Measurements from ENCODE around the gene KCNJ12.

KCNJ12 gene

DNA sequence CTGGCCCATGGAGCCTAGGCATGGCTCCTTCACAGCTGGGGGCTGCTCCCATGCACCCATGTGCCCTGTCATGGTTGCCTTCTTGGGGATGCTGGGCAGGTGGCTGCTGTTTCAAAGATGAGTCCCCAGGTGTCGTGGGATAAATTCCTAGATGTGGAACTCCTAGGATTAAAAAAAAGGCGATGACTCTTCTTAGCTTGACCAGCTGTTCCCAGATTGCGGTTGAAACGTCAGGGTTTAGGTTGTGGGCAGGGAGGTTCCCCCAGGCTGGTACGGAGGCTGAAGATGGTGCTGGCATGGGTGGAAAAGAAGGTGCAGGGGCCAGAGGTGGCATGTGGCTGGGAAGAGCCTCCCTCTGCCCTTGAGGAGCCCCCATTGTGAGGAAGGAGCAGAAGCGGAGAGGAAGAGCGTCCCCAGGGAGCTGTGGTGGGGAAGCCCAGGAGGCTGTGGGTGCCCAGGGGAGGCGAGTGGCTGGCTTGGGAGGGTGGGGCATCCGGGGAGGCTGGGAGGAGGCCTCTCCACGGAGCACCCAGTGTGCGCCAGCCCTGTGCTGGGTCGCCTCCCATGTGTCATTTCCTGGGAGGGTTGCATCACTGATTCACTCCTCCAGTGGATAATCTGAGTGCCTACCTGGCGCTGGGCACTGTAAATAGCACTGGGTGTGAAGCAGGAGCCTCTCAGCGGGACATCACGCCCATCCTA is 7.5 kb upstream of the KCNJ12 start:
- DNase-seq (ENCODE audit: low spot score) = no peak

DNA sequence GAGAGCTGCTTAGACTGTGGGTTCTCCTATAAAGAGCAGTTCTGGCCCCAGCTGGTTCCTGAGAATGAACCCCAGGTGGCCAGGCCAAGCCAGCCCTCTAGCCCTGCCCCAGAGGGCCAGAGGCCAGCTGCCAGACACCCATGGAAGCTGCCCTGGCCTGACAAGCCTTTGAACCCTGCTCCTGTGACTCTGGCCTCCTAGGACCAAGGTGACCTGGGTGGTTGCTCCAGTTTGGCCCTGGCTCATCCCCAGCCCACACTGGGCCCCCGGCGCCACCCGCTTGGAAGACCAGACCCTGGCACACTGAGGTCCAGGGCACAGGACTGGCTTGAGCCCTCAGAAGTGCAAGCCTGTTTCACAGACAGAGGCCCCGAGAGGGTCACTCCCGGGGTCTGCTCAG is 6.8 kb upstream of the KCNJ12 start:
- no peak for DNase-seq (ENCODE audit: low spot score)

DNA sequence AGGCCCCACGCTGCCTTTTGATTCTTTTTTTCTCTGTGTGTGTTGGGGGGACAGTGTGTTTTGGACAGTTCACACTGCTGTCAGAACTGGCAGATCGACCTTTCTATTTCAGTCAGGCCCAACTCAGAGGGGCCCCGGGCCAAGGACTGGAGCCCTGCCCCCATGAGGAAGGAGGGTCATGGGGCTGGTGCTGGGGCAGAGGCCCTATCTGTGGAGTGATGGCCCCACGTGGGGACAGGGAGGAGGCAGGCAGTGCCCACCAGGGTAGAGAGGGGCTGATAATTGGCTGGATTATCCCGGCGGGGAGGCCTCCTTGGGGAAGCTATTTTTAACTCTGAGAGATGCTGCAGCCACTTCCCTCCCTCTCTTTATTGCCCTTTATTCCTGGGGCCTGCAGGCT is 5.7 kb upstream of the KCNJ12 start:
- no peak for DNase-seq (ENCODE audit: low spot score)

DNA sequence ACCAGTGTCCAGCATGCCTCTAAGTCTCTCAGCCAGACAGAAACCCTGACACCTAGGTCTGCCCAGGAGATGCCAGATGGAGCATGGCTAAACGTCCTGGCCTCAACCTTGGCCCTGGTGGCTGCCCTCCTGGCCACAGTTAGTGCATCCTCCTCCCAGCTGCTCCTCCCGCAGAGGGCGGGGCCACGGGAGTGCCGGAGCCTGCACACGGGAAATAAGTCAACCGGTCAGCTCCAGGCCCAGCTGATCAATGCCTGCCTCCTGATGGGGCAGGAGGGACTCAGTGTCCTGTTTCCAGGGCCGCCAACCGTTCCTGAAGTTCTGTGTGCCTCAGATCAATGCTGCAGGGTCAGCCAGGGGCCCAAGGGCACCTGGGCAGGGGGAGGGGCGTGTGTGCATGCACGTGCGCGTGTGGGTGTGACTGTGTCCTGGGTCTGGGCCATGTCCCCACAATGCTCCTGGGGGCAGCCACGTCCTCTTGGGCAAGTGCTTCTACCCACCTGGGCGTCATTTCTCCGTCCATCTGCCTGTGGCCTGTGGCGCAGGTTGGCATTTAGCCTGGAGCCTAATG is 4.6 kb upstream of the KCNJ12 start:
- DNase-seq (ENCODE audit: low spot score) = no peak

DNA sequence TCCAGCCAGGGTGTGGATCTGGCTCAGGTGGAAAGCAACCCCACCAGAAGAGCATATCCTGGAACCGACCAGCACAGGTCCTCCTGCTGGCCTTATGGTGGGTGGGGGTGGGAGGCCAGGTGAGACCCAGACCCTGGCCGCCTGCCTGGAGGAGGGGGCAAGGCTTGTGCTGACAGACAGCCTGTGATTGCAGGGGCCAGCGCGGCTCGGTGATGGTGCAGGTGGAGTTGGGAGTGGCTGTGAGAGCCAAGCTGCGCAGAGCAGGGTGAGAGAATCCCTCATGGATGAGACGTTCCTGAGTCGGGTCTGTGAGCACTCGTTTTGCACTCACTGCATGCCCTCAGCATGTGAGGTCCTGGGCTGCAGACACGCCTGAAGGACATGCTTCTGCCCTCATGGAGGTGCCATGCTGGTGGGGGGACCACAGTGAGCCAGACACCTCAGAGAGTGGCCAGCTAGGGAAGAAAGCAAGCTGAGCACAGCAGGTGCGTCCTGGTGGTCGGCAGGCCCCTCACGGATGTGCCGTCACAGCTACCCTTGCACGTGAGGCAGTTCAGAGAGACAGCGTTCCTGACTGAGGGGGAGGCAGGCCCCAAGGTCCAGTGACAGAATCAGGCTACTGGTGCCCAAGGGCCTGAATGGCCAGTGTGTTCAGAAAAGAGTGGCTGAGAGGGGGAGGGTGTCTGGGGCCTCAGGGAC is 3.8 kb upstream of the KCNJ12 start:
- DNase-seq (ENCODE audit: low spot score) = no peak

DNA sequence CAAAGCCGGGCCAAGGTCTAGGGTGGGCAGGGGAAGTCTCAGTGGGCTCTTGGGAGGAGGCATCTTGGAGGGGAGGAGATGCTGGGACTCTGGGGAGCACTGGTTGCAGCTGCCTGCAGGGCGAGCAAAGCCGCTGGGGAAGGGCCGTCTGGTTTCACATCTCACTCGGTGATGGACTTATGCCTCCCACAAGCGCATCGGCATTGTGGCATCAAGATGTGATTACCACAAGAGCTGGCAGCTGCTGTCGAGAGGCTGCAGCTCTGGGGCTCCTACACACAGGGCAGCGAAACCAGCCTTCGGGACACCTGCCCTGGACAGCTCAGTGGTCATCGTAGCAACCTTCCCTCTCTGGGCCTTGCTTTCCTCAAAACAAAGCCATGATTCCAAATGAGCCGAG is 3.1 kb upstream of the KCNJ12 start:
- no peak for DNase-seq (ENCODE audit: low spot score)

DNA sequence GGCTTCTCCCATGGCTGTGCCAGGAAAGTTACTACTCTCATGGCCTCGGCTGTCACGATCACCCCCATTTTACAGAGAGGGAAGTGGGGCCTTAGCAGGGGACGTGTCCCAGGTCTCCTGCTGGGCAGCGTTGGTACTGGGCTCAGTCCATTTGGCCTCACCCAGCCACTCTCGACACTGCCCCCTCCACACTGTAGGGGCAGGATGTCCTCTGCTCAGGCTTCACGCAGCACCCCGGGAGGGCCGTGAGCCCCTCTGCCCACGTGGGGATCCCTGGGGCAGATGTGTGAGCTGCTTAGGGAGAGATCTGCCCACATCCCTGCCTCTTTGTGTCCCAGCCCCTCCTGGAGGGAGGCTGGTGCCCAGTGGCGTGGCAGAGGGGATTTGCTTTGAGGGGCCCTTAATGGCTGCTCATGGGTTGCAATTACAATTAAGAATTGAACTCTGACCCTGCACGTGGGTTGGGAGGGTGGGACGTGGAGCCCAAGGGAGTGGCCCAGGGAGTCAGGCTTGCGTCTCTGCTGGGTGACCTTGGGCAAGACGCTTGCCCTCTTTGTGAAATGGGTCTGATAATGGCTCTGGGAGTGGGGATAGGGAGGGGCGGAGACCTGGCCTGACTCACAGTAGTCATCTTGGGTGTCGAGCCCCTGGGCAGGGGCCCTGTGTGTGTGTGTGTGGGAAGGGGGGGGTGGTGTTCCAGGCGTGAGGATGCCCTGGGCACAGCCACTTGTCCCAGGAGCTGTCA is 2.3 kb upstream of the KCNJ12 start:
- no peak for DNase-seq (ENCODE audit: low spot score)

DNA sequence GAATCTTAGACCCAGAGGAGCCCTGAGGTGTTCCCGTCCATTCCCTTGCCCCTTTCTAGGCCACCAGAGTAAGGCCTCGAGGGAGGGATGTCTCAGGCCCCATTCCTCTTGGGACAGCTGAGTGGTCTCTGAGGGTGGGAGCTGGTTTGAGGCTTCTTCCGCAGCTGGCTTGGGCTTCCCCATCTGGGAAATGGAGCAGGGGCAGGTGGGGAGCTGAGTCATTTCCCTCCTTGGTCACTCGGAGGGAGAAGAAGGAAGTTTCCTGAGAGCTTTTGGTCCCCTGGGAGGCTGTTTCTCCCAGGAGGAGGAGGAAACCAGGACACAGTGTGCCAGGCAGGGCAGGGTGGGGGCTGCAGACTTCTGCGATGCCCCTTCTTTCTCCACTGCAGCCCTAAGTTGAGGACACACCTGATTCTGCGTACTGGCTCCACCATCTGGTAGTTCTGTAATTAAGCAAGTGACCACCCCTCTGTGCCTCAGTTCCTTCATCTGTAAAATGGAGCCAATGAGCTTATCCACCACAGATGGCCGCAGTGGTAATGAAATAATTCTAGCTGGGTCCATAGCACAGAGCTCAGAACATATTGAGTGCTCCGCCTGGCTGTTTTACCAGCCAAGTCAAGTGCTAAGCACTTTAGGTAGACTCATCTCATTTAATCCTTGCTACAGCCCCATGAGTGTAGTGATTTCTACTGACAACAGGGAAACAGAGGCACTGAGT is 1.6 kb upstream of the KCNJ12 start:
- no peak for DNase-seq (ENCODE audit: low spot score)

DNA sequence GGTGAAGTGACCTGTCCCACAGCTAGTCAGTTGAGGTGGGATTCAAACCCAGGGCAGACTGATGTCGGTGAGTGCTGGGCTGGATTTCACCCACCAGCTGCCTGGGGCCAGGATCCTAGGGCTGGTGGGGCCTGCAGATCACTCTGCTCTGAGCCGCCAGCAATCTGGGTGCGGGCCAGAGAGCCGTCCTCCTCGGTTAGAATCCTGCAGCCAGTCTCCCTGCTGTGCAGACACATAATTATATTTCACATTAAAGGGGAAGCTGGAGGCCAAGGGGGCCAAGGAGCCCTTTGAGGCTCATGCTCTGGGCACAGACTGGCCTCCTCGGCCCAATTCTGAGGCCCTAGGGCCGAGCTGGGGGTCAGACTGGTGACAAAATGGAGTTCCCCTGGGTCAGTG is 996 bp upstream of the KCNJ12 start:
- no peak for DNase-seq (ENCODE audit: low spot score)

DNA sequence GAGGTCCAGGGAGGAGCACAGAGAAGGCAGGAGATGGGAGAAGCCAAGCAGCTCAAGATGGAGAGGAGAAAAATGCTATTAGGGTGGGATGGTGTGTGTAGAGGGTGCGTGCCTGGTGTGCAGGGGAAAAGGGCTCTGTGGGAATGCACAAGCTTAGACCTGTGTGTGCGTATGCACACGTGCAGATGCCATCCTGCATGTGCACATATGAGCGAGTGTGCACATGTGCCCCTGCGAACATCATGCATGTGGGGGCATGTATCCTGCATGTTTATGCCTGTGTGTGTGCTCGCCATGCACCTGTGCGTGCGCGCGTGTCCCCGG is 438 bp upstream of the KCNJ12 start:
- no peak for DNase-seq (ENCODE audit: low spot score)

DNA sequence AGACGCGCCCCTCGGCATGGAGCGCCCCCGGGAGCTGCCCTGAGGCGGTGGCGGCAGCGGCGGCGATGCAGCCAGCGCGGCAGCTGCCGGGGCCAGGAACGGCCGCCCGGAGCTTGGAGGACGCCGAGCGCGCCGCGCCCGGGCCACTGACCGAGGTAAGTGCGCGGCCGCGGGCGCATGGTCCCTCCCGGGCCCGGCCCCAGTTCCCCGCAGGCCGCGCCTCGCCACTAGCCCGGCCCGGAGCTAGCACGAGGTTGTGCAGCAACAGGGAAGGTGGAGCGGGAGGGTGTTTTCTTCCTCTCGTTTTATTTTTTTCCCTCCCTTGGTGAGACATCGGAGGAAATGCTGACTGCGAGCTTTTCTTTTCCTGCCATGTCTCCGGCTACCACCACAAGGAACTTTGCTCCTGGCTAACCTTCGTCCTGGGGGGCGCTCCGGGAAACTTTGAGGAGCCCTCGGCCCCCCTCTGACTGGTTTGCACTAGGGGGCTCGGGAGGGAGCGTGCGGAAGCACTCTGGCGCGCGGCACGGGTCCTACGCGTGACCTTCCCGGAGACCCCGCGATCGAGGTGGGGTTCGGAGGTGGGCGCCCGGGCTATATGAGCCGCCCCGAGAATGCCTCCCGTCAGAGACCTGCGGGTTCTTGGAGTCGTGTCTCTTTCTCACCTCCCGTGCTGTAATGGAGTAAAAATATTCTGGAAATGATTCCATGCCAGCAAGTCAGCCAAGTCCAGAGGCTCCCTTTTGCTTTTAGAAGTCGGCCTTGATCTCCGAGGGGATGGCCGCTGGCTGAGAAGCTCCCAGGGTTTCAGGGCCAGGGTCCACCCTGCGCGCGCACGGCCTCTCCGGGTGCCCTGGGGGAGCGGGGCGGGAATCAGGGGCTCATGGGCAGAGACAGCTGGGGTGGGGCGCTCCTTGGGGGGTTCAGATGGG is 868 bp downstream of the KCNJ12 start:
- DNase-seq (ENCODE audit: low spot score) = no peak

DNA sequence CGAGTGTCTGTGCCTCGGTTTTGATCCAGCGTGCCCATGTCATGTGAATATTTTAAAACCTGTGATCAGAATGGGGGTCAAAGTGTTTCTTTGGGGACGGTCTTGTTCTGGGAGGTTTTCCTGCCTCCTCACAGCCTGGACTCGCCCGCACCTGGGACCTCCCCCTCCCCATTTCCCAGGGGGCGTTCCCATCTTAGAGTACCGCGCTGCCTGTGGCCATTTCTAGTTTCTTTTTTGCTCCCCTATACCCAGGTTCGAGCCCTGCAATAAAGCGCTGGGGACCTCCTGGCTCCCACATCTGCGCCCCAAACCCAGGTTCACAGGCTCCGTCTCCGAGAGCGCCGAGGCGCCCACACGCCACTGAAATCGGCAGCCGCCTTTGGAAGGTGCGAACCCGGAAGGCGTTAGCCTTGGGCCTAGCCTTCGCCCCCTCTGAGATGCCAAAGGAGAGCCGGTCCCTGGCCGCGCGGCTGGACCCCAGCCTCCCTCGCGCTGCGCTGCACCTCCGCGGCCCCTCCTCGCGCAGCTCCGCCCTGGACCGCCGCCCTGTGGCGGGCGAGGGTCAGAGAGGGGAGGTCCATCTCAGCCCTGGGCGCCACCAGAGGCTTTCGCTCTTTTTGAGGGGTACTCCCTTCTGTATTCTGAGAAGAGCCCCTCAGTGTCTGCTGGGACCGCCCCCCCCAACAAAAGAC is 1.7 kb downstream of the KCNJ12 start:
- DNase-seq (ENCODE audit: low spot score) = no peak

DNA sequence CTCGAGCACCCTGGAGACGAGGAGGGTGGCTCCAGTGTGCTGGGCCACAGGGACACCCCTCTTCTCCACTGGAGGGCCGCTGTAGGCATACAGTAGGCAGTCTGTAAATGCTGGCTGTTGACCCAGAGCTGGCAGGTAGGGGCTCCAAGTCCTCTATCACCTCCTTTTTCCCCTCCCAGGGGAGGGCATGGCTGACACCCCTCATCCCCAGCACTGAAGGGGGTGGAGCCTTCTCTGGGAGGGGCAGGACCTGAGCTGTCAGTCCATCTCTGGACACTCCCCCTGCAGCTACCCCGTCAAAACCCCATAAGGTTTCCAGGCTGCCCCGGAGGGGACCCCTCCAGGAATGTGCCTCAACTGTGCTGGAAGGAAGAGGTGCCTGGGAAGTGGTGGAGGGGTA is 2.4 kb downstream of the KCNJ12 start:
- no peak for DNase-seq (ENCODE audit: low spot score)

DNA sequence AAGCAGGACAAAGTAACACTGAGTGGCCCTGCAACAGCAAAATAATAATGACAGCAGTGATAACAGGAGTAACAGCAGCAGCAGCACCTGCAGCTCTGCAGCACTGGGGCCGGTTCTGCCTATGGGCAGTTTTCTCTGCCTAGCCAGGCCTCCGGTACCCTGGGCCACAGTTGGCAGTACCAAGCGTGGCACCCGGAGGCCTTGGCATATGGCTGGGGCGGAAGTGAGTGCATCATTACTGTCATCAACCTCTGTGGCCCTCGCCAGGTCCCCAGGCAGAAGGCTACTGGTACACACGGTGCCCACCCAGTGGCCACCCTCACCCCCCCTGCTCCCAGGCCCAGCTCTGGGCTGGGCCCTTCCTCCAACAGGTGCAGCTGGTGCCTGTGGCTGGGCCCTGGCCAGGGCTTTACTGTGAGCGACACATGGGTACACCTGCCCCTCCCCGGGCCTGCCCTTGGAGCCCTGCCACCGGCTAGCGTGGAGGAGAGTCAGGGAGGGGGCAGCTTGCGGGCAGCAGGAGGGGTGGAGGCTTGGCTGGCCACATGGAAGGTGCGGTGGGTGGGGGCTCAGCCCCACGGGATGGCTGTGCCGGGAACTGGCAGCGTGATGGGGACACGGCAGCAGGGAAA is 3.0 kb downstream of the KCNJ12 start:
- DNase-seq (ENCODE audit: low spot score) = no peak

DNA sequence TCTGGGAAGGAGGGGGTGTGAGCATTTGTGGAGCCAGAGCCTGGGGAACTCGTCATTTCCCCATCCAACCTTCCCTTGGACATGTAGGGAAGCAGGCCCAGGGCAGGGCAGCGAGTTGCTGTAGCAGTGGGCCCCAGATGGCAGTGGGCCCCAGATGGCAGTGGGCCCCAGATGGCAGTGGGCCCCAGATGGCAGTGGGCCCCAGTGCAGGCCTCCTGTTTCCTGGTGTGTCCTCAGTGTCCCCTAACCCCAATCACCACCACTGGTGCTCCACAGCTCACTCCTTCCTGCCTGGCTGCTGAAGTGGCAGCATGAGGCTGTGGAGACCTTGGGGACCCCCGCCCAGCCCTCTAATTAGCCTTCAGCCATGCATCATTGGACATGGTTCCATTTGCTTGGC is 4.5 kb downstream of the KCNJ12 start:
- no peak for DNase-seq (ENCODE audit: low spot score)

DNA sequence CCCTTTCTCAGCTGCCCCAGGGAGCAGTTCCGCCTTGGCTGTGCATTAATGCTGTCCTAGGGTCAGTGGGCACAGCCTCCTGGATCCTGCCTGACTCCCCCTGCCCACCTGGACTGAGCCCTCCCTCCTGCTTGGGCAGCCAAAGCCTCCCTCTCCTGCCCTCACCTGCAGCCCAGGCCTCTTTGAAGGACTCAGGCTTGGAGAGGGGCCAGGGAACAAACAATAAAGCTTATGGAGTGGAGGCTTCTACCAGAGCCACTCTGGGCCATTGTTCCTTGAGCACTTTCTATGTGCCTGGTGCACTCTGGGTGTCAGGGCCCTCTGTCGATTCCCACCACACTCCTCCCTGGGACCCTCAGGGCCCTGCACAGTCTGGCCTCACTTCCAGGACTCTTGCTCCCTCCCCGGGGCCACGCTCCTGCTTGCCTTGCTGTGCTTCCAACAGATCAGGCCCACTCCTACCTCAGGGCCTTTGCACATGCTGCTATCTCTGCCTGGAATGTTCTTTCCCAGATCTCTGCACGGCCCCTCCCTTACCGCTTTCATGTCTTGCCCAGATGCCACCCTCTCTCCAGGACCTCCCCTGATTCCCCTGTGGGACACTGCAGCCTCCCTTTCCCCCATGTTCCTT is 5.0 kb downstream of the KCNJ12 start:
- no peak for DNase-seq (ENCODE audit: low spot score)

DNA sequence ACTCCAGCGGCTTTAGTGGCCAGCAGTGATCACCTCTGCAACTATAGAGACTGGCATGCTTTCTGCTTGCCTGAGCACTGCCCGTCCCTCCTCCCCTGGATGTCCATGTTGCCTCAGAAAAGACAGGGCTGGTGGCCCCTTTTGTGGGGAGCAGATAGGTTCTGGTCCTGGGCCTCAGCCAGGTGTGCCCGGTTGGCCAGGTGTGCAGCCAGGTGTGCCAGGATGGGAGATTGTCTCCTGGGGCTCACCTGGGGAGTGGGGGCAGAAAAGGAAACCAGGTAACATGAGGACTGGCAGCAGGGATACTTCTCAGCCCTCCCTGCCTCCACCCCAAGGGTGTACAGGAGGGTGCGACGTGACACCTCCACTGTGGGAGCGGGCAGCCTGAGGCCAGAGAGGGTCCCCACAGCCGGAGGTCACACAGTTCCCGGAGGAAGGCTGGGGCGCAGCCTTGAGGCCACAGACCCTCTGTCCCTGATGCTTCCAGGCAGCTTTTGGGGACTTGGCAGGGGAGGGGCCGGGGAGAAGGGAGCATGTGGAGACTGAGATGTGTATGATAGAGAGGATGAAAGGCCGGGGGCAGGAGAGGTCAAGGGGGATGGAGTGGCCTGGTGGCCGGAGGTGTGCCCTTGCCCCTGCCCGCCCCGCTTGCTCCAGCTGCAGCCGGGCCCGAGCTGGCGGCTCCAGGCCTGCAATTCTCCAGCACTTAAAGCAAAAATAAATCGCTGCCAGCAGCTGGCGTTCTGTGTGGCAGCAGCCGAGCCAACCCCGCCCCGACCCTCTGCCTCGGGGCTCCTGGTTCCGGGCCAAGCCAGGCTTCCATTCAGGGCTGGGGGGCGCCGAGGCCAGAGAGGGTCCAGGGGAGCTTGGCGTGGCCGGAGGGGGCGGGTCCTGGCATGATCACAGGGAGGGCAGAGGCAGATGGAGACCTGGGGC is 6.7 kb downstream of the KCNJ12 start:
- DNase-seq (ENCODE audit: low spot score) = no peak

DNA sequence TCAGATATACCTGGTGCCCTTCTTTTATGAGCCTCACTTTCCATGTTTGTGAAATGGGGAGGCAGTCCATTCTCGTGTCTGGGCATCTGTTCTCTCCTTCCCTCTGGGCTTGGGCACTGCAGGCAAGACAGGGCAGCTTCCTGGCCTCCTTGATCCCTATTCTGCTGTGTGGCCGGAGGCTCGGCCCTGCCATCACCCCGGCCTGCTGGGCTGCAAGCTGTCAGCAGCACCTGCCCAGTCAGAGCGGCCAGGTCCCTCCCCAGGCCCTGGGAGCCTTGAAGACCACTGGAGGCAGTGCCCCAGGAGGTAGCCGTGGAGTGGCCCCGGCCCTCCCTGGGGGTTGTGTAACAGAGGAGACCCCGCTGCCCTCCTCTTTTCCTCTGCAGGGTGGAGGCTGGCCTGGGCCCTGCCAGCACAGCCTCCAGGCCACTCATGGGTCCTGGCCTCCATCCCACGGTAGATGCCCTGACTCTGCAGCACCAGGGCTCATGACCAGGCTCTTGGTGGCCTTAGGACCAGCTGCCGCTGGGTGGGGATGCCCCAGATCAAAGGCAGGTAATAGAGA is 9.2 kb downstream of the KCNJ12 start:
- no peak for DNase-seq (ENCODE audit: low spot score)
